Measurements from ENCODE around the gene SERINC5.

The SERINC5 gene

GRCh38 chr5:80254767-80255430 lies 949 bp downstream of the SERINC5 start:
- peak; percentile 67 for DNase-seq

DNA sequence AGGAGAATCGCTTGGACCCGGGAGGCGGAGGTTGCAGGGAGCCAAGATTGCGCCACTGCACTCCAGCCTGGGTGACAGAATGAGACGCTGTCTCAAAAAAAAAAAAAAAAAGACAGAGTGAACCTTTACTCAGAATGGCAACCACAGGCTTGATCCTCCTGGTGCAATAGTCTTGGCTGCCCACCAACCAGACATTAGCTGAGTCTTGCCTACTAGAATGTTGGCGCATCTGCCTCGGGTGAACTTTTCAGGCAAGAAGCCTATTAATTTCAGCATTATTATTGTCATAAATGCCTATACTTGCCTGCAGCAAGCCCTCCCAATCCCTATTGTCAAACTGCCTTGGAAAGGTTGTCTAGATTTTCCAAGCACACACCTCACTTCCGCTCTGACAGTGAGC lies 4.2 kb downstream of the SERINC5 start:
- DNase-seq: no peak

DNA sequence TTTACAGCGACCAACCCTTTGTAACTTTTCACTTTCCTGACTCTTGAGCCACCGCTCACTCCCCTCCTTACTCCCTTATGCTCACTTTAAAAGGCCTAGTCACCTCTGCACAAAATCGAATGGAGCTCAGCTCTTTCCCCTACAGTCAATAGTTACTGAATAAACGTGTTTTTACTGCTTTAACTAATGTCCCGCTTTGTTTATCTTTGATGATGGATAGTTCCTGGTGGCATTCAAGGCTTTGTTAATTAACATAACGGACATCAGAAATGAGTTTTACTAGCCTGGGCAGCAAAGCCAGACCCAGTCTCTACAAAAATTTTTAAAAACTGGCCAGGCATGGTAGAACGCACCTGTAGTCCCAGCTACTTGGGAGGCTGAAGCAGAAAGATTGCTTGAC lies 5.0 kb downstream of the SERINC5 start:
- DNase-seq: no peak

- no peak for DNase-seq
Measured at GRCh38 chr5:80249901-80250300, 5.9 kb downstream of the SERINC5 start.

GRCh38 chr5:80248378-80248777 lies 7.5 kb downstream of the SERINC5 start:
- DNase-seq: no peak

DNA sequence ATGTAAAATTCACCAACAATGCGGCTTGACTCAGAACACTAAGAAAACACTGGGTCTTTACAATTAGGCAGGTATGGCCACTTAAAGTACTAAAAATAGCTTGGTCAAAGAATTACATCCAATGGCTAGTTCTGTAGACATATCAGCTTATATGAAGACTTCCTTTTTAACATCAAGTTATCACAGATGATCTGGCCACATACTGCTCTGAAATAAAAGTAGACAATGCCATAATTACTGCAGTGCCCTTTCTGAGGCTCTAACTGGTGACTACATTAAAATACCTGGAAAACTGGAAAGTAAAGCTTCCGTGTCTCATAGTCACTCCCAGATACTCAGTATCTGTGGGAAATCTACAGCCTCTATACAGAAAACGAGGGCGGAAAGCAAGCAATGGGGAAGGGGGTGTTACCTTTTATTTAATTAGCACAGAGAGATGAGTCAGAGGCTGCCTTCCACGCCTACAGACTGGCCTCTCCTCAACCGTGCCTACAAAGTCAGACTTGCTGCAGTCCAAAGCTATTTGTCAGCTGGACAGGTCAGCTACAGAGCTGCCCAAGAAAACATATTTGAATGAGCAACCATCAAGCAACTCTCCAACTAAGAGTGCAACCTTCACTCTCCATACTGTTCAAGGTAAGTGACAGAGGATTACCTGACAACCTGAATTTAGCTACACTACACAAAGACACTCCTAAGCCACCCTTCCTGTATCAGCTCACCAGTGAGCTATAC lies 8.7 kb downstream of the SERINC5 start:
- peak; percentile 81 for DNase-seq

- no peak for DNase-seq
Measured at GRCh38 chr5:80246001-80246758, 9.7 kb downstream of the SERINC5 start.

- no peak for DNase-seq
Measured at GRCh38 chr5:80243567-80243966, 12.3 kb downstream of the SERINC5 start.

DNA sequence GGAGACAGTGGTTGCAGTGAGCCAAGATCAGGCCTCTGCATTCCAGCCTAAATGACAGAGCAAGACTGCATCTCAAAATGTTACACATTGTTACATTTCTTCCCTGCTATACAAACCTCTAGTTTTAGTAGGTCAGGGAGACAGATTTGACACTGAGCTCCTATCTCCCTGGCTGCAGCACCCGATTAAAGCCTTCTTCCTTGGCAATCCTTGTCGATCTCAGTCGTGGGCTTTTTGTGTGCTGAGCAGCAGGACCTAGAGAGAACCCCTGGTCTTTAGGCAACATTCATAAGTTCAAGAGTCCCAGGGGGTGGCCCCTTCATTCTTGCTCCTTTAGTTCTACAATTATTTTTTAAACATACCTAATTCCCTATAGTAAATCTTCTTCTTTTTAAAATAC lies 13.0 kb downstream of the SERINC5 start:
- no peak for DNase-seq

DNA sequence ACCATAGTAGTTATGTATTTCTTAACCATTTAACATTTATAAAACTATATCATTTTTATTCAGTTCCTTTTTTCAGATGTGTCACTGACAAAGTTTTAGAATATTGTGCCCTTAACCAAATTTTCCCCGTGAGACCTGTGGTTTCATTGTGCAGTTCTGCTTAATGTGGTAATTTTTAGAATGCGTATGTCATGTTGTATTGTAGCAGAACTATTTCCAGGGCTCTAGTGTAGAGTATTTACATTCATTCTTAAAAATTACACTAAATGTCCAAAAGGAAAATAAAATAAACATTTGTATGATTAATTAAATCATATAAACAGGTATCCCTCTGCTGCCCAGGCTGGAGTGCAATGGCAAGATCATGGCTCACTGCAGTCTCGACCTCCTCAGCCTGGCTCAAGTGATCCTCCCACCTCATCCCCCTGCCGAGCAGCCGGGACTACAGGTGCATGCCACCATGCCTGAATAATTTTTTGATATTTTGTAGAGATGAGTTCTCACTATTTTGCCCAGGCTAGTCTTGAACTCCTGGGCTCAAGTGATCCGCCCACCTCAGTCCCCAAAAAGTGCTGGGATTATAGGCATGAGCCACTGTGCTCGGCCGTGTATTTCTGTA lies 15.4 kb downstream of the SERINC5 start:
- no peak for DNase-seq

- no peak for DNase-seq
Measured at GRCh38 chr5:80239680-80240367, 16.0 kb downstream of the SERINC5 start.

GRCh38 chr5:80238778-80239679 lies 16.8 kb downstream of the SERINC5 start:
- peak; percentile 88 for DNase-seq

DNA sequence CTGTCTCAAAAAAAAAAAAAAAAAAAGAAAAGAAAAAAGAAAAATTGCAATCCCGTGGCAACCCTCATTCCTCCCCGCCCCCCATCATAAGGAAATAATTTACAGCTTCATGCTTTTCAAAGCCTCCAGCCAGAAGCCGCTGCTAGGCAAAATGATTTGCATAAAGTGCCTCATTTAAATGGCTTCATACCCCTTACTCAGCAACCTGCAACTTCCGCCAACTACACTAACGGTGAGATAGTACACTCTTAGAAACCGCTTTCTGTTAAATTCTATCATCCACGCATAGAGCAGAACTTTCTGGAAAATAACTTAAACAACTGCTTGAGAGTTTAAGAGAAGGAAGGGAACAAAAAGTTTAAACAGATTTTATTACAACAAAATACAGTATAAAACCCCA lies 17.8 kb downstream of the SERINC5 start:
- no peak for DNase-seq

DNA sequence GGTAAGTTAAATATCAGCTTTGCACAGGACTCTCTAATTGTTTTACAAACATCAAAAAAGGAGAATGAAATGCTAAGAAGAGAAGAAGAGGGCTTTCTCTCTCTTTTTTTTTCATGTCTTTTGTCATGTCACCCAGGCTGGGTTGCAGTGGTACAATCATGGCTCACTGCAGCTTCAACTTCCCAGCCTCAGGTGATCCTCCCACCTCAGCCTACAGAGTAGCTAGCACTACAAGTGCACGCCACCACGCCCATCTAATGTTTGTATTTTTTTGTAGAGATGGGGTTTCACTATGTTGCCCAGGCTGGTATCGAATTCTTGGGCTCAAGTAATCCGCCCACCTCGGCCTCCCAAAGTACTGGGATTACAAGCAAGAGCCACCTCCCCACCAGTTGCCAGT lies 18.6 kb downstream of the SERINC5 start:
- DNase-seq: no peak

DNA sequence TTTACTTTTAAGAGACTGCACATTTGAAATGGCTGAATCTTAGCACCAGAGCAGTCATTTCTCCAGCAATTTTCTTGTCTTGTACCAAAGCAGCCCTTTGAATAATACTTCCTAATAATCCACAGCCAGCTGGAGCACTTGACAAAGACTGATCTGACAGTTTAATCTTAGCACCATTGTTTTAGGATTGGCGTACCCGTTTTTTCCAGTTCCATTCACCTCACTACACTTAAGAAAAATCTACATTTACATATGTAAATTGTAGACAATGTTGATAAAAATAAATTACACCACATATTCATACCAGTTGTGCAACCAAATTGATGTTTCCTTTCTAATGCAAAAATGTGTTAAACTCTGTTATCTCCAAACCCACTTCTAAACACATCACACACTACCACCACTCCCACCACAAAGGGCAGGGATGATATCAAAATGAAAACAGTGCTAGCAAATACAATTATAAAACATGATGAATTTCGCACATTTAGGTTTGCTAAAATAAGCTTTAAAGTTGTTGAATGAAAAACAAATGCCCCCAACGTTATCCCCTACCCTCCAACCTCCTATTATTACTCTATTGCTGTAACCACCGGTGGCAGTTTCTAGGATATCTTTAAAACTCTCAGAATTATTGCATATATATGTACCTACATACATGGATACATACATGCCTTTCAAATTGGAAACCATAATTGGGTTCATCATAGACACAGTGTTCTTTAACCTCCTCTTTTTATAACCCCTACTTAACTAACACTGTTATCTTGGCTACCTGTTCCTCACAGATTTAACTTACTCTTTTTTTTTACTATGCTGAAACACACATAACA lies 21.5 kb downstream of the SERINC5 start:
- DNase-seq: peak; percentile 84

DNA sequence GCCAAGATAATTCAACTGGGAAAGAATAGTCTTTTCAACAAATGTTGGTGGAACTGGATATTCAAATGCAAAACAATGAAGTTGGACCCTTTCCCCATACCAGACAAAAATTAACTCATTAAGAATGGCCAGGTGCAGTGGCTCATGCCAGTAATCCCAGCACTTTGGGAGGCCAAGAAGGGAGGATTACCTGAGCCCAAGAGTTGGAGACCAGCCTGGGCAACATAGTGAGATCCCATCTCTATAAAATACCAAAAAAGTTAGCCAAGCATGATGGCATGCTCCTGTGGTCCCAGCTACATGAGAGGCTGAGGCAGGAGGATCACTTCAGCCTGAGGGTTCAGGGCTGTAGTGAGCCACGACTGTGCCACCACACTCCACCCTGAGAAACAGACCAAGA lies 24.2 kb downstream of the SERINC5 start:
- DNase-seq: no peak

DNA sequence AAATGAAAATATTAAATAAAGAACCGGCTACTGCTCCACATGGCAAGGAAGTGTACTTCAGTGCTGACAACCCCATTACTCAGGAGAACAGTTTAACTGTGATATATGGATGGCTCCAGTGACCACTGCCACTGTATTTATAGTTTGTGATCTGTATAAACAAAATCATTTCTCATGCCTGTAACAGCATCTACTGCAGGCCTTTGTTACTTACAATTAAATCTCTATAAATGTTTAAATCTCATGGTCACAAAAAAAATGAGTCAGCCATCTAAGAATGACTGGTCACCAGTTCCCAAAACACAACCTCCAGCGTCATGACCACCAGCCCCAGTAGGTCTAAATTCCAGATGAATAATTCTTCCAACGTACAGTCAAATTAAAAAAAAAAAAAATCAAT lies 24.6 kb downstream of the SERINC5 start:
- DNase-seq: no peak

DNA sequence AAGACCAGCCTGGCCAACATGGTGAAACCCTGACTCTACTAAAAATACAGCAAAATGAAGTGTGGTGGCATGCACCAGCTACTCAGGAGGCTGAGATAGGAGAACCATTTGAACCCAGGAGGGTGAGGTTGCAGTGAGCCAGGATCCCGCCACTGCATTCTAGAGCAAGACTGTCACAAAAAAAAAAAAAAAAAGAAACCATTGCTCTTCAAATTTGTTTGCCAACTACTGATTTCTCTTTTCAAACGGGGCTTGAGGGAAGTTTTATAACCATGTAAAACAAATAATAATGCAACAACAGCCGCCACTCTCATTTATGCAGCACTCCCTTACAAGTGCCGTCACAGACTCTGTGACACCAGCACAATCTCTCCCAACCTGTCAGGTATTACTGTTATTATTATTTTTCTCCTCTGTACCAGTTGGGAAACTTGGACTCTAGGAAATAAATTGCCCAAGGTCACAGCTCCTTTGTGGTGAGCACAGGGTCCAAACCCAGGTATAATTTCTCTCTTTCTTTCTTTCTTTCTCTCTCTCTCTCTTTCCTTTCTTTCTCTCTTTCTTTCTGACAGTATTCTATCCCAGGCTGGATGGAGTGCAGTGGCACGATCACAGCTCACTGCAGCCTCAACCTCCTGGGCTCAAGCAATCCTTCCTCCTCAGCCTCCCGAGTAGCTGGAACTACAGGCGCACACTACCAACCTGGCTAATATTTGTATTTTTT lies 25.4 kb downstream of the SERINC5 start:
- no peak for DNase-seq

GRCh38 chr5:80229902-80230255 lies 26.0 kb downstream of the SERINC5 start:
- no peak for DNase-seq

DNA sequence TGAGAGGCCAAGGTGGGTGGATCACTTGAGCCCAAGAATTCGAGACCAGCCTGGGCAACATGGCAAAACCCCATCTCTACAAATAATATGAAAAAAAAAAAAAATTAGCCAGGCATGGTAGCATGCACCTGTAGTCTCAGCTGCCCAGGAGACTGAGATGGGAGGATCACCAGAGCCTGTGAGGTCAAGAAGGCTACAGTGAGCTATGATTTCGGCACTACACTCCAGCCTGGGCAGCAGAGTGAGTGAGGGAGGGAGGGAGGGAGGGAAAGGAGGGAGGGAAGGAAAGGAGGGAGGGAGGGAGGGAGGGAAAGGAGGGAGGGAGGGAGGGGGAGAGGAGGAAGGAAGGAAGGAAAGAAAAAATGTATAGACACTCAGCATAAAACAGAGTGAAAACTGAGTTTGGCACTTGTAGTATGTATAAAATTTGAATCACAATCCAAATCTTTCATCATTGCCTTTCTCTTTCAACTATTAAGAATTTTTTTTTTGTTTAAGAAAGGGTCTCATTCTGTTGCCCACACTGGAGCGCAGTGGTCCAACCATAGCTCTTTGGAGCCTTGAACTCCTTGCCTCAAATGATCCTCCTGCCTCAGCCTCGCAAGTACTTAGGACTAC lies 27.8 kb downstream of the SERINC5 start:
- DNase-seq: no peak

All from hematopoietic multipotent progenitor cell treated with erythropoietin and hydrocortisone succinate and interleukin-3 and kit ligand, for 8 days (in vitro differentiated cells).